Colonic mucosa (tissue), 4 donors: Measurements from ENCODE around the gene FOXP1. TPM values are rescaled to one million over a fixed set of nuclear protein-coding genes. Genes with fewer than 3 reads are reported as not detected.

Experiments used
- DNase-seq: peaks from one replicate; pipeline ENCODE4 v3.0.0-alpha.2; 2020
- H3K27ac ChIP-seq: fragments of 200-600 bp; one replicate; pipeline ENCODE4 v1.8.0; 2021
- H3K27me3 ChIP-seq: fragments of 200-600 bp; one replicate; pipeline ENCODE4 v1.8.0; 2021
- H3K36me3 ChIP-seq: fragments of 200-600 bp; one replicate; pipeline ENCODE4 v1.8.0; 2021
- H3K4me1 ChIP-seq: fragments of 200-600 bp; one replicate; pipeline ENCODE4 v1.8.0; 2021; ENCODE audit warnings: mild to moderate bottlenecking
- H3K4me3 ChIP-seq: fragments of 200-600 bp; one replicate; pipeline ENCODE4 v1.8.0; 2021
- H3K9ac ChIP-seq, 2 donors: one replicate each; pipeline ENCODE4 v1.7.0; 2013; ENCODE audit warnings: control low read depth in 2 of 2, low read depth in 2 of 2, low read length in 2 of 2
- H3K9me3 ChIP-seq: fragments of 200-600 bp; one replicate; pipeline ENCODE4 v1.8.0; 2021
- CTCF ChIP-seq: fragments of 200-600 bp; IDR thresholded peaks from one replicate; pipeline ENCODE4 v1.8.0; 2022; ENCODE audit warnings: antibody characterized with exemption, mild to moderate bottlenecking
- intact Hi-C: fragments of 100-400 bp; cut with DNase I; formaldehyde crosslinking; loops from one replicate; pipeline ENCODE4 v1.14.1; 2022
- total RNA-seq, 2 donors: library from RNA; stranded (reverse); fragmentation: NEBNext Ultra II Directional in 1 of 2; extraction: Animal tissue kit (Norgen Biotek cat#: 25700) in 1 of 2; gene quantifications; one replicate each; pipeline ENCODE4 v1.2.1, GENCODE V29; 2021
- donor health status: healthy.
- donor health status: DM: no; HTN: no; CAD: no.
- donor health status: DM: no; HTN: no; CAD: no.

FOXP1 gene
- total RNA-seq, 2 donors from 2014 or later, result 127 to 128 TPM

- Histone ChIP-seq H3K4me3 (no peak overlapping the region), H3K27ac (peak overlapping the region; percentile 87), H3K9ac (peak overlapping the region; percentile 3 to 36)
These were observed 40.8 kb downstream of the FOXP1 start for GRCh38 chr3:71542521-71543370.

GRCh38 chr3:71541313-71541712, 42.2 kb downstream of the FOXP1 start:
- Histone ChIP-seq H3K27me3 (no peaks in the 10 kb centered on the region), H3K9me3 (no peaks in the 10 kb centered on the region), H3K4me1 (no peaks in the 10 kb centered on the region), H3K4me3 (no peak overlapping the region), H3K36me3 (no peaks in the 10 kb centered on the region), H3K9ac (no peak overlapping the region), H3K27ac (no peak overlapping the region)
- TF ChIP-seq CTCF, result no peak
- no peak for DNase-seq
- intact Hi-C loops, result no loop called here

More at GRCh38 chr3:71542521-71543370, 40.8 kb downstream of the FOXP1 start:
- DNase-seq, result peak; percentile 91
- H3K36me3 ChIP-seq, result no peaks in the 10 kb centered on the region
- no peaks in the 10 kb centered on the region for H3K4me1 ChIP-seq
- intact Hi-C loops, result no loop called here
- no peaks in the 10 kb centered on the region for H3K9me3 ChIP-seq
- H3K27me3 ChIP-seq, result no peaks in the 10 kb centered on the region
- no peak for TF ChIP-seq CTCF

GRCh38 chr3:71537211-71537611, 46.3 kb downstream of the FOXP1 start:
- intact Hi-C loops, result no loop called here
- H3K9ac ChIP-seq, result no peak overlapping the region
- H3K27me3 ChIP-seq, result no peaks in the 10 kb centered on the region
- H3K4me3 ChIP-seq, result no peak overlapping the region
- no peaks in the 10 kb centered on the region for H3K9me3 ChIP-seq
- DNase-seq, result no peak
- H3K27ac ChIP-seq, result no peak overlapping the region
- no peaks in the 10 kb centered on the region for H3K36me3 ChIP-seq
- H3K4me1 ChIP-seq, result peaks cover 3% of the 10 kb centered on the region
- TF ChIP-seq CTCF, result no peak

GRCh38 chr3:71536376-71536965, 47.1 kb downstream of the FOXP1 start:
- peaks cover 3% of the 10 kb centered on the region for H3K4me1 ChIP-seq
- H3K27me3 ChIP-seq, result no peaks in the 10 kb centered on the region
- H3K4me3 ChIP-seq, result no peak overlapping the region
- no peak overlapping the region for H3K27ac ChIP-seq
- TF ChIP-seq CTCF, result no peak
- no peak overlapping the region for H3K9ac ChIP-seq
- H3K9me3 ChIP-seq, result no peaks in the 10 kb centered on the region
- H3K36me3 ChIP-seq, result no peaks in the 10 kb centered on the region
- DNase-seq, result no peak
- intact Hi-C loops, result no loop called here

GRCh38 chr3:71533588-71533987, 49.9 kb downstream of the FOXP1 start:
- H3K36me3 ChIP-seq, result no peaks in the 10 kb centered on the region
- no peaks in the 10 kb centered on the region for H3K27me3 ChIP-seq
- H3K4me1 ChIP-seq, result peaks cover 3% of the 10 kb centered on the region
- H3K27ac ChIP-seq, result no peak overlapping the region
- intact Hi-C loops, result no loop called here
- H3K4me3 ChIP-seq, result no peak overlapping the region
- H3K9me3 ChIP-seq, result no peaks in the 10 kb centered on the region
- no peak overlapping the region for H3K9ac ChIP-seq
- no peak for TF ChIP-seq CTCF
- DNase-seq, result no peak
